Left hindlimb (tissue), 1 donor: ENCODE results near the gene CRYBG2.

Experiments used
- DNase-seq: peaks from one replicate; pipeline ENCODE4 v3.0.0-alpha.2; 2018

CRYBG2 gene

GRCh38 chr1:26370591-26371382 is 16.9 kb upstream of the CRYBG2 start:
- DNase-seq: no peak

- no peak for DNase-seq
Measured at GRCh38 chr1:26368486-26368885, 14.6 kb upstream of the CRYBG2 start.

- DNase-seq: no peak
Measured at GRCh38 chr1:26368006-26368405, 14.1 kb upstream of the CRYBG2 start.

GRCh38 chr1:26367441-26367840 is 13.5 kb upstream of the CRYBG2 start:
- no peak for DNase-seq

GRCh38 chr1:26364956-26365355 is 11.0 kb upstream of the CRYBG2 start:
- DNase-seq: no peak

- peak; percentile 69 for DNase-seq
Measured at GRCh38 chr1:26363549-26364448, 9.9 kb upstream of the CRYBG2 start.

- DNase-seq: no peak
Measured at GRCh38 chr1:26362331-26362730, 8.4 kb upstream of the CRYBG2 start.

GRCh38 chr1:26361605-26362122 is 7.7 kb upstream of the CRYBG2 start:
- DNase-seq: no peak

GRCh38 chr1:26360807-26361604 is 7.1 kb upstream of the CRYBG2 start:
- no peak for DNase-seq

GRCh38 chr1:26359981-26360806 is 6.3 kb upstream of the CRYBG2 start:
- DNase-seq: no peak

GRCh38 chr1:26358411-26359384 is 4.8 kb upstream of the CRYBG2 start:
- DNase-seq: no peak

- no peak for DNase-seq
Measured at GRCh38 chr1:26357121-26357602, 3.2 kb upstream of the CRYBG2 start.

GRCh38 chr1:26356106-26356505 is 2.2 kb upstream of the CRYBG2 start:
- no peak for DNase-seq

- DNase-seq: no peak
Measured at GRCh38 chr1:26354972-26355371, 1.0 kb upstream of the CRYBG2 start.

GRCh38 chr1:26353210-26353859 is 595 bp downstream of the CRYBG2 start:
- DNase-seq: no peak

GRCh38 chr1:26352338-26352679 is 1.6 kb downstream of the CRYBG2 start:
- DNase-seq: no peak

GRCh38 chr1:26351590-26352337 is 2.2 kb downstream of the CRYBG2 start:
- no peak for DNase-seq

- no peak for DNase-seq
Measured at GRCh38 chr1:26350701-26351589, 3.0 kb downstream of the CRYBG2 start.
